Ovary (tissue), 3 donors: ENCODE results near the gene FBN1.

Experiments
- CTCF ChIP-seq, 3 donors: fragments of 450-650 bp in 2 of 3; fragments of 200-600 bp in 1 of 3; IDR thresholded peaks; one replicate each; pipeline versions ENCODE4 v1.5.1 to v1.8.0; 2016 to 2022; ENCODE audit warnings: antibody characterized with exemption in 3 of 3, mild to moderate bottlenecking in 1 of 3
- EP300 ChIP-seq: sonication (generic); formaldehyde crosslinking; IDR thresholded peaks from one replicate; pipeline ENCODE4 v1.6.1; 2017; ENCODE audit warnings: antibody characterized with exemption
- donor health status: DM: no; HTN: no; CAD: no.

DNA sequence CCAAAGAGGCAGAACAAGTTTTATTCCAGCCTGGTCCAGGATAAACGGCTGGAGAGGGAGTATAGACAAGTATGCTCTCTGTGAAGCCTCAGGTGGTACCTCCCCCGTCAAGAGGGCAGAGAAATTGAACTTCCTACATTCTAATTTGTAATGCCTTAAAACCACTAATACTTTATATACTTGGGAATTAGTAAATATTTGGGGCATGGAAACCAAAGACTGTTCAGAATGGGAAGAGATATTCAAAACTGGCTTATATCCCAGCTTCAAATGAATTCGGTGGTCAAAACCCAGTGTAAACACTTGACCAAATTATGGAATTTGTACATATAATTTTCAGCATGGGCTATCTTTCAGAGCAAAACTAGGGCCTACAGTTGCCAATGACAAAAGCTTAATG is 122.6 kb downstream of the FBN1 start:
- TF ChIP-seq CTCF (IDR thresholded peaks at IDR 0.05) (no peak), EP300 (no peak)
